ENCODE measurements around the gene ACTMAP.
"Not testable (repeated sequence)": the region's sequence is repeated elsewhere in the genome, so short reads cannot be mapped to it uniquely, and the experiment has no call there.

ACTMAP gene

GRCh38 chr19:40750058-40750873, at the start of gene ACTMAP:
TSS of gene ACTMAP (minus strand) at chr19:40750477. CDS start at chr19:40749803, 674 bp downstream.
- DNase-seq (ENCODE audit: low read depth in 2 of 2): peak; percentile 100

GRCh38 chr19:40799558-40800338, 49.5 kb upstream of the ACTMAP start:
- DNase-seq (ENCODE audit: low read depth in 2 of 2): no peak

- peak; percentile 100 for DNase-seq (ENCODE audit: low read depth in 2 of 2)
Measured at GRCh38 chr19:40798683-40799557, 48.6 kb upstream of the ACTMAP start, which contains the start of gene EGLN2. TSS of gene EGLN2 (plus strand) at chr19:40799191. CDS start at chr19:40800573, 1,382 bp downstream.

GRCh38 chr19:40797963-40798682, 47.8 kb upstream of the ACTMAP start:
- DNase-seq (ENCODE audit: low read depth in 2 of 2): no peak

- DNase-seq (ENCODE audit: low read depth in 2 of 2): no peak
Measured at GRCh38 chr19:40797166-40797962, 47.1 kb upstream of the ACTMAP start.

- no peak for DNase-seq (ENCODE audit: low read depth in 2 of 2)
Measured at GRCh38 chr19:40791996-40792395, 41.7 kb upstream of the ACTMAP start.

- DNase-seq (ENCODE audit: low read depth in 2 of 2): no peak
Measured at GRCh38 chr19:40791349-40791748, 41.1 kb upstream of the ACTMAP start.

GRCh38 chr19:40786060-40787037, 36.1 kb upstream of the ACTMAP start:
- DNase-seq (ENCODE audit: low read depth in 2 of 2): no peak

GRCh38 chr19:40785526-40785925, 35.2 kb upstream of the ACTMAP start:
- no peak for DNase-seq (ENCODE audit: low read depth in 2 of 2)

- not testable (repeated sequence) for DNase-seq (ENCODE audit: low read depth in 2 of 2)
Measured at GRCh38 chr19:40784146-40784545, 33.9 kb upstream of the ACTMAP start.

GRCh38 chr19:40783711-40784110, 33.4 kb upstream of the ACTMAP start:
- DNase-seq (ENCODE audit: low read depth in 2 of 2): no peak

GRCh38 chr19:40781140-40781539, 30.9 kb upstream of the ACTMAP start:
- DNase-seq (ENCODE audit: low read depth in 2 of 2): no peak

GRCh38 chr19:40780582-40780981, 30.3 kb upstream of the ACTMAP start:
- DNase-seq (ENCODE audit: low read depth in 2 of 2): no peak

GRCh38 chr19:40778706-40779284, 28.5 kb upstream of the ACTMAP start:
- DNase-seq (ENCODE audit: low read depth in 2 of 2): no peak

- DNase-seq (ENCODE audit: low read depth in 2 of 2): peak; percentile 99
Measured at GRCh38 chr19:40777937-40778705, 27.8 kb upstream of the ACTMAP start, which contains the start of gene RAB4B. TSS of gene RAB4B (plus strand) at chr19:40778247. CDS start at chr19:40778376, 129 bp downstream.

- no peak for DNase-seq (ENCODE audit: low read depth in 2 of 2)
Measured at GRCh38 chr19:40777645-40777936, 27.3 kb upstream of the ACTMAP start.

GRCh38 chr19:40776932-40777644, 26.8 kb upstream of the ACTMAP start:
- peak; percentile 82 for DNase-seq (ENCODE audit: low read depth in 2 of 2)

Data from fibroblast of skin of left quadriceps (primary cell).